Stimulated activated CD8-positive, alpha-beta memory T cell treated with anti-CD3 and anti-CD28 coated beads, Interleukin-7, amount 100 ng/mL, for 48 hours (primary cell): ENCODE results near the gene HMCN2.

Experiments used
- DNase-seq, 2 donors: peaks; one replicate each; pipeline ENCODE4 v3.0.0-alpha.2; 2020; ENCODE audit warnings: low read depth in 1 of 2; ENCODE audit errors: extremely low read depth in 1 of 2

Gene HMCN2

DNA sequence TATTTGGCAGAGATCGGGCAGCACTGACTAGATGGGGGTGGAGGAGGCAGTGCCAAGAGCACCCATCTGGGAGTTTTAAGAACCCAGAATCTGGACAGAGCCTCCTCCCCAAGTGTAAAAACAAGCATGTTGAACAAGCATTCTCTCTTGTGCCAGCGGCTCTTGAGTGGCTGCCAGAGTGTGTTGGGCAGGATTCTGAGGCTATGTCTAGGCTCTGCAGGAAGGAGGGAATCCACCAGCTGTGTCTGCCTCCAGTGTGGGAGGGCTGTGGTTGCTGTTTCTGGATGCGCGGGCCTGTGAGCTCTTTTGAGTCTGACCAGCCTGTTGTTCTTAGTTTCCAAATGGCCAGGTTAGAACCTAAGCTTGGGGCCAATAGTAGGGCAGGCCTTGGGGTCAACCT lies 39.8 kb downstream of the HMCN2 start:
- no peak for DNase-seq

DNA sequence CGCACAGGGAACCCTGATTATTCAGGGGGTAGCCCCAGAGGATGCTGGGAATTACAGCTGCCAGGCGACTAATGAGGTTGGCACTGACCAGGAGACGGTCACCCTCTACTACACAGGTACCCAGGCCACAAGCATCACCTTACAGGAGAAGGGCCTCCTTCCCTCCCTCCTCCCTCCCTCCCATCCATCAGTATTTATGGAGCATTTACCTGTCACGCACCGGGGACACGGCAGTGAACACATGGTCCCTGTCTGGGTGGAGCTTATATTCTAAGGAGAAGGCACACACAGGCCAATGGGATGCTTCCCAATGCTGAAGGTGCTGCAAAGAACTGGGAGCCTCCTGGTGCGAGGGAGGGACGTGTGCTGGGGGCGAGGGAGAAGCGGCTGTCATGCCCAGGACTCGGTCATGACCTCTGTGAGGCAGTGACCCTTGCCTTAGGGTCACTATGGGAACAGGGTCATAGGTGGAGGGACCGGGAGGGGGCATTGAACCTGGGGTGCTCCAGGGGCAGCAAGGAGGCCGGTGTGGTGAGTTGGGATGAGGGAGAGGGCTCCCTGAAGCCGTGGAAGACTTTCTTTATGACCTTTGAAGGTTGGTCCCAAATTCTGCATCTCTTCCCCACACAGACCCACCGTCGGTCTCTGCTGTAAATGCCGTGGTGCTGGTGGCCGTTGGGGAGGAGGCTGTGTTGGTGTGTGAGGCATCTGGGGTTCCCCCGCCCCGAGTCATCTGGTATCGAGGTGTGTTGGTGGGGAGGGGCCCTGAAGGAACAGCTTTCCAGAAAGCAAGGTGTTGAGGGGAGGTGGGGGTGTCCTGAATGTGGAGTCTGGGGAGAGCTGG lies 41.5 kb downstream of the HMCN2 start:
- no peak for DNase-seq

GRCh38 chr9:130307667-130307943 lies 42.0 kb downstream of the HMCN2 start:
- no peak for DNase-seq

DNA sequence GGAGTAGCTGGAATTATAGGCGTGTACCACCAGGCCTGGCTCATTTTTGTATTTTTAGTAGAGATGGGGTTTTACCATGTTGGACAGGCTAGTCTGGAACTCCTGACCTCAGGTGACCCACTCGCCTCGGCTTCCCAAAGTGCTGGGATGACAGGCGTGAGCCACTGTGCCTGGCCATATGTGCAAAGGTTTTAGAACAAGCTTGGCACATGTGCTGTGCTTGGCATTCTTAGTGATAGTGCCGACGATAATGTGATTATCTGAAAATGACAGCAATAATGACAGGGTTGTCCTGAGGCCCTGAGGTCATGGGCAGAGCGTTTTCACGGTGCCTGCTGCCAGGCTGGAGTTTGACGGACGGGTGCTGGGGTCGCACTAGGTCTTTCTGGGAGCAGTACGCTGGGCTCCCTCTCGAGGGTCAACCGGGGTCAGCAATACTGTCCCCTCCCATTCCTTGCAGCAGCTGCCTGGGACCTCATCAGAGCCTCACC lies 42.6 kb downstream of the HMCN2 start:
- no peak for DNase-seq

DNA sequence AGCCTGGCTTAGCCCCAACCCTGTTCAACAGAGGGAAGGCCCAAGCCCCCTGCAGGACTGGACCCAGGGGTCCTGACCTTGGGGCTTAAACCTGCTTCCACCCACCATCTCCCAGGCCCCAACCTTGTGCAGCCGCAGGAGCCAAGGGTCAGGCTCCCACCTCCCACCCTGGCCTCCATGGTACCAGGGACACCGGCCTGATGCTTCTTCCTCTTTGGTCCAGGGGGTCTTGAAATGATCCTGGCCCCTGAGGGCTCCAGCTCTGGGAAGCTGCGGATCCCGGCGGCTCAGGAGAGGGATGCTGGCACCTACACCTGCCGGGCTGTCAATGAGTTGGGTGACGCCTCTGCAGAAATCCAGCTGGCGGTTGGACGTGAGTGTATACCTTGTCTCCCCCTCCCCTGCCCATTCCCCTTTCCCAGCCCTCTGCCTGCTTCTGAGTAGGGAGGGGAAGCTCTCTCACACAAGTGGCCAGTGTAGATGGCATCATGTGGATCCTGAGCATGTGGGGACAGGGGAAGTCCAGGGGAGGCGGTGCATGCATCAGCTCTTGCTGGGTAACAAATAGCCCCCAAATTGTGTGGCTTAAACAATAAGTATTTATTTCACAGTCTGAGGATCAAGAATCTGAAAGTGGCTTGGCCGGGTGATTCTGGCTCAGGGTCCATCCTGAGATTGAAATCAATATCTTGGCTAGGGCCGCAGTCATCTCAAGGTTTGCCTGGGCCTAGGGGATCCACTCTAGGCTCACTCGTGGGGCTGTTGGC lies 44.3 kb downstream of the HMCN2 start:
- DNase-seq = no peak

DNA sequence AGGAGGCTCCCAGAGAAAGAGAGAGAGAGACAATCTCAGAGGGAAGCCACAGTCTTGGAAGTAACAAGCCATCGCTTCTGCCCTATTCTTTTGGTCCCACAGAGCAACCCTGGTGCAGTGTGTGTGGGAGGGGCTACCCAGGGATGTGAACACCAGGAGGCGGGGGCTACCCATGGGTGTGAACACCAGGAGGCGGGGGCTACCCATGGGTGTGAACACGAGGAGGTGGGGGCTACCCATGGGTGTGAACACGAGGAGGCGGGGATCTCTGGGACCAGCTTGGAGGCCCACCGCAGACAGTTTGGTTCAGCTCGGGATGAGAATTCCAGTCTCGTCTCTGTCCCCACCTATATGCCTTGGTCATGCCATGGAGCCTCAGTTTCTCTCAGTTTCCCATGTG lies 44.9 kb downstream of the HMCN2 start:
- no peak for DNase-seq

DNA sequence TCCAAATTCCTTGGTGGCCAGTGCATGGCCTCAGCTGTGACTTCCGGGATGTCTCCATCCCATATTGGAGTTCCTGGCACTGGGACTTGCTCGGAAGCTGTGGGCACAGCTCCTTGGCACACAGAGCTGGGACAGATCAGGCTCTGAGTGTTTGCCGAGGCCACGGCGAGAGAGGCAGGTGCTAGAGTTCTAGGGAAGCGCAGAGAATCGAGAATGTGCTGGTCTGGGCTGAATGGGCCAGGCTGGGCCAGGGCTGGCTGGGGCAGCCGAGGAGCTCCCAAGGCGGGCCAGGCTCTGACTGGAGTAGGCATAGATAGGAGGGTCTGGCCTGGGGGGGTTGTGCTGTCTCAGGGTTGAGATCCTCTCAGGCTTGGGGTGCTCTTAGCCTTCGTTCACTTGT lies 45.4 kb downstream of the HMCN2 start:
- no peak for DNase-seq

DNA sequence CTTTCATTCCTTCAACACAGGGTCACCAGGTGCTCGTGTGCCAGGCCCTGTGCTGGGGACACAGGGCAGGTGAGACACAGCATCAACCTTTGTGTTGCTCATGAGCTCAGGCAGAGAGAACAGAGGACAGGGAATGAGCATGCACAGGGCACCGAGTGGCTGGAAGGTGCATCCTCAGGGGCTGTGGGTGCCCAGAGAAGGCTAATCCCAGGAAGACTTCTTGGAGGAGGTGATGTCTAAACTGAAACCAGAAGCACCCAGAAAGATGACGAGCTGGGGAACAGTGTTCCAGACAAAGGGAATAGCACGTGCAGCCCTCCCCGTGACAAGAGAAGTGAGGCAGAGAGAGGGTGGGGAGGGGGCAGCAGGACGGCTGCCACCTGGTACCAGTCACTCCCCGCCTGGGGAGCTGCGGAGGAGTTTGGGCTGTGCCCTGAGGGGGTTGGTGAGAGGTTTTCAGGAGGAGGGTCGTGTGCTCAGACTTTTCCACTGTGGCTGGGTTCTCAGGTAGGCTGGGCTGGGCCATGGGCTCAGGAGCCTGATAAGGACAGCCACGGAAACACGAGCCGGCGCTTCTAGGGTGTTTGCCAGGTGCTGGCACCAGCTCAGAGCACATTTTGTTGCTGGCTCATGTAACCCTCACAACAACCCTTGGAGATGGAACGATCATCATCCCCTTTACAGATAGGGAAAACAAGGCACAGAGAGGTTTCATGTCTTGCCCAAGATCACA lies 46.0 kb downstream of the HMCN2 start:
- no peak for DNase-seq

- no peak for DNase-seq
Measured at GRCh38 chr9:130313103-130313858, 47.7 kb downstream of the HMCN2 start.

DNA sequence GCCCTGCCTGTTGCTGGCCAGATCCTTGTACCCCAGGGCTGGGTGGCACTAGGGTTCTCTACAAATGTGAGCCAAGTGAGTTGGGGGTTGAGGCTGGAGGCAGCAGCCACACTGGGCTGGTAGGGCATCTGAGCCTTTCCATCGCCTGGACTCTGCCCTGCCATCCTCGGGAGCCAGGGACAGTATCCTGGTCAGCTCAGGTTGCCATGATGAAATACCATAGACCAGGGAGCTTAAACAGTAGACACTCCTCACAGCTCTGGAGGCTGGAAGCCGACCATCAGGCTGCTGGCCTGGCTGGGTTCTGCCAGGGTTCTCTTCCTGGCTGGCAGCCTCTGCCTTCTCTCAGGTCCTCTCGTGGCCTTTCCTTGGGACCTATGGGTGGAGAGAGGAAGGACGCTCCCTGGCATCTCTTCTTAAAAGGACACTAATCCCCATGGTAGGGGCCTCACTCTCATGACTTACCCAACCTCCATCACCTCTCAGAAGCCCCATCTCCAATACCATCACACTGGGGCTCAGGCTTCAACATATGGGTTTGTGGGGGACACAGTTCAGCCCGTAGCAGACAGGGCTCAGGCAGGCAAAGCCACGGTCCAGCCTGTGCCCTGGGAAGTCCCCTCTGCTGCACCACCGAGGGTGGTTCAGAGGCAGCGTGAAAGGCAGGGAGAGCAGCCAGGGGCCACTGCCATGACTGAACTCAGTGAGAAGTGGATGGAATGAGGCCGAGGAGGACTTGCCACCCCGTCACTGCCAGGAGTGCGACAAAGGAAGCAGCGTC lies 50.1 kb downstream of the HMCN2 start:
- no peak for DNase-seq

GRCh38 chr9:130316430-130316829 lies 50.9 kb downstream of the HMCN2 start:
- DNase-seq = no peak

DNA sequence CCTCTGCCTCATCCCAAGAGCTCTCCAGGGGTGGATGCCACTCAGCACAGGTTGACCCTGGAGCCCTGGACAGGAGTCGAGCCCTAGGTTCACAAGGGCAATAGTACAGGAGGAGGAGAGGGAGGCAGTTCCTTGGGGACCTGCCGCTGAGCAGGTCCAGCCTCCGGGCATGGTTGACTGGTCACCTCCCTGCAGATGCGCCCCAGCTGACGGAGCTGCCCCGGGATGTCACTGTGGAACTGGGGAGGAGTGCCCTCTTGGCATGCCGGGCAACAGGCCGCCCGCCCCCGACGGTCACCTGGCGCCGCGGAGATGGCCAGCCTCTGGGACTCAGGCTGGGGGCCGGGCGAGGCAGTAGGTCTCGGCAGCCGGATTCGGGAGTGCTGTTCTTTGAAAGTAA lies 53.7 kb downstream of the HMCN2 start:
- no peak for DNase-seq

DNA sequence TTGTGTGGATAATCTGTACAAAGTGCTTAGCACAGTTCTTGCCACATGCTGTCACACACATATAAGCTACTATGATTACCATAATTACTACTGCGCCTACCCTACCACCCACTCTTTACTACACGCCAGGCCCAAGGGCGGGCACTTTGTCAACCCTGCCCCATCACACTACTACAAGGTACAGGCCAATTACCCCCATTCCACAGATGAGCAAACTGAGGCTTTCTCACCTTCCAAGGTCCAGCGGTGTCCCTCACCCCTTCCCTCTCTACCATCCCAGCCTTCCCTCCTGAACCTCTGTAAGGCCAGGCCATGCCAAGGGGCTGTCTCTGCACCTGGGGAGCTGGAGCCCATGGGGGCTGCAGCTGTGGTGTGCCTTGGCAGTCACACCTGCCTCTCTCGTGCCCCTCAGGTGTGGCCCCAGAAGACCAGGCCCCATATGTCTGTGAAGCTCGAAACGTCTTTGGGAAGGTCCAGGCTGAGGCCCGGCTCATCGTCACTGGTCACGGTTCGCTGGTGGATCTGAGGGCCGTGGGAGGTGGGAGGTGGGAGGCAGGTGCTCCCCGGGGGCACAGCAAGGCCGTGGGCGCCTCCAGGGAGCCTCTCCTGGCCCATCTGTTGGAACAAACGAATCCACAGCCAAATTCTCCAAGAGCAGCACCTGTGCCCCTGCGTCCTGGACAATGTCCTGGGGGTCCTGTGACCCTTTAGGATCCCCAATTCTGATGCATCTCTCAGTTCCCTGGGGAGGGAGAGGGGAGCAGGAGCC lies 54.6 kb downstream of the HMCN2 start:
- DNase-seq = no peak

DNA sequence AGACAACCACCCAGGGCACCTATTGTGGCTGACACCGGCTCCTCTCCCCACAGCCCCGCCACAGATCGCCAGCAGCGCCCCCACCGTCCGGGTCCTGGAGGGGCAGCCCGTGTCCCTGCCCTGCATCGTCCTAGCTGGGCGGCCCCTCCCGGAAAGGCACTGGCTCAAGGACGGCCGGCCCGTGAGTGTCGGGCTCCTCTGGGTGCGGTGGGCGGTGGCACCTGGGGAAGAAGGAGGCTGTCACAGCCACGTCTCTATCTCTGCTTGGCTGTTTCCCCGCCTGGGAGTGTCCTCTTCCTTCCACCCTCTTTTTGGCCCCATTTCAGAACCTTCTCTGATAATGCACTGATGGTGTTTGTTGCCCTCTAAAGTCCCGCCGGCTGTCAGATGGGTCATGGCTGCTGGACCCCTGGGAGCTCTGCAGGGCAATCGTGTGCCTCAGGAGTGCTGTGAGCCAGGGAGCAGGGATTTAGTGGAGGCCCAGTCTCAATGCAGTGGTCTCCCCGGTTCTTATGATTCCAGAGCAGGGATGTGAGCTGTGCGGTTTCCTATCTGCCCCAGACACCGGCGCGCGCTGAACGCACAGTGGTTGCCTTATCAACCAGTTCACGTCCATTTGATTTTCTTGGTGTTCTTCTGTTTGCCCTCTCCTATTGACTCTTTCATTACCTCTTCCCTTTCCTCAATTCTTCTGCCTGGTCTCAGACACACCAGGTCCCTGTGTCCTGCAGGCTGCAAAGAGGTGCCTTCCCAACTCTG lies 55.3 kb downstream of the HMCN2 start:
- no peak for DNase-seq

DNA sequence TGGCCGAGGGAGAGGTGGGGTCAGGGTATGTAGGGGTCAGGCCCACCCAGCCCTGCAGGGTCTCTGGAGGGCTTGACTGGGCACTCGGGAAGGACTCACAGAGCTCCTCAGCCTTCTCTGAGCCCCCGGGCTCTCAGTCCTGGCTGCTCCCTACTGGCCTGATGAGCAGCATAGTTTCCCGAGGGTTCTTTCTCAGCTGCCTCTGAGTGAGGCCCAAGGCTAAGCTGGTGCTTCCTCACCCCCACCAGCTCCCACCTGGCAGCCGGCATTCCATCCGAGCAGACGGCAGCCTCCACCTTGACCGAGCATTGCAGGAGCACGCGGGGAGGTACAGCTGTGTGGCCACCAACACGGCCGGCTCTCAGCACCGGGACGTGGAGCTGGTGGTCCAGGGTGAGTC lies 56.0 kb downstream of the HMCN2 start:
- no peak for DNase-seq

DNA sequence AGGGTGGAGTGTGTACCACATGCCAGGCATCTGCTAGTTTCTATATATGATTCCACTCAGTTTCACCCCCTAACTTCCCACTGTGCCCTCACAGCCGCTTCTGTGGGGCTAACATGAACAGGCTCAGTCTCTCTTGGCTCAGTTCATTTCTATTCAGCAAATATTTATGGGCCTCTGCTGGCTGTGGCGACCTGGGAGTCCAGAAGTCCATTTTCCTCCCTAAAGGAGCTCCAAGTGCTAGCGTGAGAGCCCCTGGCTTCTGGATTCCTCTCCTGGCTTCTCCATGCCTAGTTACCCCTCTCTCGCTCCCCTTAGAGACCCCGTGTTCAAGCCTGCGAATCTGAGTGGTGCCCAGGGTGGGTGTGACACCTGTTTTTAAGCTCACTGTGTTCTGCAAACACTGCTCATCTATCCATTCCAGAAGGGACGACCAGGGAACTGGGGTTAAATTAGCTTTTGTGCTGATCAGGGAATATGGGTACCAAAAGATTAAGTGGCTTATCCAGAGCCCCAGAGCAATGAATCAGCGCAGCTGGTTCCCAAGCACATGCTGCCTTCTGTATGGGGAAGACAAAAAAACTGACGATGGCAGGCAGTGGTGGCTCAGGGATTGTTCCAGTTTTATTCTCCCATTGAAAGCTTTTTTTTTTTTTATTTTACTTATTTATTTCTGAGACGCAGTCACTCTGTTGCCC lies 57.6 kb downstream of the HMCN2 start:
- no peak for DNase-seq

- DNase-seq = no peak
Measured at GRCh38 chr9:130325921-130326320, 60.4 kb downstream of the HMCN2 start.
